CD4-positive, alpha-beta T cell treated with Interleukin-1 beta for 1 hour (primary cell): Measurements from ENCODE around the gene SLC16A8.
"Not testable (repeated sequence)": the region's sequence is repeated elsewhere in the genome, so short reads cannot be mapped to it uniquely, and the experiment has no call there.

ENCODE experiments used
- DNase-seq, 2 donors: peaks; one replicate each; pipeline ENCODE4 v3.0.0-alpha.2; 2020 to 2022

Gene SLC16A8

DNA sequence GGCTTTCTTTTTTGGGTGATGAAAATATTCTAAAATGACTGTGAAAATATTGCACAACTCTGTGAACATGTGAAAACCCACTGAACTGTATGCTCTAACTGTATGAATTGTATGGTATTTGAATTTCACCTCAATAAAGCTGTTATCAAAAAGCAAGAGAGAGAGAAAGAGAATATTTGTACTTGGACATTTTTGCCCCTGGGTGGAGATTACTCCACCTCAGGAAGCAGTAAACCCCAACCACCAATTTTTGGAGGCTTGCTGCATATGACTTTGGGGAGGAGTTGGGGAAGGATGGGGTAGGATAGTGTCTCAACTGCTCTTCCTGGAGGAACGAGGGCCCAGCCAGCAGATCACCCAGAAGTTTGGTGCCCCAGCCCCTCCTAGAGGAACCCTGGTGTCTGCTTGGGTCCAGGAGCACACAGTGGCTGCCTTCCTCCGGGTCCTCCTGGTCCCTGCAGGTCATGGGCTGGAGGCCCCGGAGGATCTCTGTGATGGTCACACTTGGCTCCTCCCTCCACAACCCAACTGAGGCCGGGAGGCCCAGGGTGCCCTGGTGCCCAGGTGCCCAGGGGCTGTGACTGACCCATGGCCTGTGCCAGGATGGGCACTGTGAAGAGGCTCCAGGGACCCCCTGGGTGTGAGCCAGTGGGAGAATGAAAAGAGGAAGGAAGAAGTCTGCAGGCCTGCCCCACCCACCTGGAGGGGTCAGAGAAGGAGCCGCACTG lies 42.1 kb downstream of the SLC16A8 start:
- no peak for DNase-seq

DNA sequence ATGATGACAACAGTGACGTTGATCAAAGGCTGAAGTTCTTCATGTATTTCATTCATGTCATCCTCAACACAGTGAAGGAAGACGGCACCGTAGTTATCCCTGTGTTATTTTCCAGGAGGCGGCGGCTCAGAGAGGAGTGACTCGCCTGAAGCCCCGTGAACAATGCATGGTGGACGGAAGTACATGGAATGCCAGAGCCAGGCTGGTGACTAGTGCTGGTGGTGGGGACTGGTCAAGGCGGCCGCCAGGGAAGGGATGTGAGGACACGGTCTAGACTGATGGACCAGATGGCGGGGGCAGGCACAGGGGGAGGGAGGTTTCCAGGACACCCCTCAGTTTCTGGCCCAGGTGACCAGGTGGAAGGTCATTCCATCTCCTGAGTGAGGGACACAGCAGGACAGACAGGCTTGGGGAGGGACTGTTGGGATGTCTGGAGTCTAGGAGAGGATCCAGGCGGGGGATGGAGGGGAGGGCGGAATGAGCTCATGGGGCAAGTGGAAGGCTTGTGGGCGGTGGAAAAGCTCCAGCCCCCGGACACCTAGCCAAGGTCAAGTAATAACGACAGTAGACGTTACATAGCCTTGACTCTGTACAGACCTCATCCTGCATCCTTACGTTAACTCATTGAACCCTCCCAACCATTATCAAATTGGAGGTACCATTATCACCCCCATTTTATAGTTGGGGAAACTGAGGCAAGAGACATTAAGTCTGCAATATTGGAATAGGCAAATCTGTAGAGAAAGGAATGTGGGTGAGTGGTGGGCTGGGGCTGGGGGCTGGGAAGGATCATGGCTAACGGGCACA lies 42.8 kb downstream of the SLC16A8 start:
- no peak for DNase-seq

DNA sequence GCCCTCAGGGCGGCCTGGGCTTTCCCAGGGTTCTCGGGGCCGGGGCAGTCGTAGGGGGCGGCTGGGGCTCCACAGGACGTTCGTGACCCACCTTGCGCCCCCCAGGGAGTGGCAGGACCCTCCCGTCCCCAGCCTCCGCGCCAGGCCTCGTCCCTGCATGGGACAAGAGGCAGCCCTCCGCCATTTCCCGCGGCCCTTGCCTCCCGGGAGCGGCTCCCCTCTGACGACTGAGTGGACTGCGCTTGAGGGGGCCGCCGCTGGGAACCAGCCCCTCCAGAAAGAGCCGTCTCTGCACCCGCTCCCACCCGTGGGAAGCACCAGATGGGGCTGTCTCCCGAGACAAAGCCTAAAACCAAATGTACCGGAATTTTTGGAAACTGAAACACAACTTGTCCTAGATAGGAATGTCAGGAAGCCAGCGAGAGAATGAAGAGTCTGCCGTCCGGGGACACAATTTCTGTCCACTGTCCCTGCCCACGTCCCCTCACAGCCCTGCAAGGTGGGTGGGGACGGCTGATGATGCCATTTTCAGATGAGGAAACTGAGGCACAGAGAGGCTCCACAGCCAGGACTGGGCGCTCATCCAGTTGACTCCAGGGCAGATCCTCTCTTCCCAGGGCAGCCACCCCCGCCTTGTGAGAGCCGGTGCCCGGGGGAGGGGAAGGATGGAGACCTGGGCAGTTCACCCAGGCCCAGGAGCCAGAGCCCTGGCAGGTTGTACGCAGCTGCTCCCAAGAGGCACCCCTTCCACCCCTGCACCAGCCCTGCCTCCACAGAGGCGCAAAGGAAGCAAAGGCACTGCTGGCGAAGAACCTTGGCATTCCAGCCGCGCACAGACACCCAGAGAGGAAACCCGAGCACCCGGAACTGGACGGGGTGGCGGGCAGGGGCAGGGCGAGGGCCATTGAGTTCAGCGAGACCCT lies 44.8 kb downstream of the SLC16A8 start:
- no peak for DNase-seq

DNA sequence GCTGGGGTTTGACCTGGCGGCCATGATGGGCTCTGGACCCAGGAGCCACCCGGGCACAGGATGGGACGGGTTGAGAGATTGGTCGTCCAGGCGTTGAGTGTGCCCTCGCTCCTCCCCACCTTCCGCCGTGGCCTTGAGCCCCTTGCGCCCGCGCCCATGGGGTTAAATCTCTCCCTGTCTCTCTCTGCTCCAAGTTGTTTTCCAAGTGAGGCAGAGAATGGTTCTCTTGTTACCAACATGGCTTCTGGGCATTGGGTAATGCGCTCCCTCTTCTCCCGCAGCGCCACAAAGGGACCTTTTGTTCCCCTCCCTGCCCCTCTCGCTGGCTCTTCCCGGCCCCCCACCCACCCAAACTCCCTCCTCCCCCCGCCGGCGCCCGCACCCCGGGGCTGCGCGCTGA lies 45.6 kb downstream of the SLC16A8 start:
- no peak for DNase-seq

DNA sequence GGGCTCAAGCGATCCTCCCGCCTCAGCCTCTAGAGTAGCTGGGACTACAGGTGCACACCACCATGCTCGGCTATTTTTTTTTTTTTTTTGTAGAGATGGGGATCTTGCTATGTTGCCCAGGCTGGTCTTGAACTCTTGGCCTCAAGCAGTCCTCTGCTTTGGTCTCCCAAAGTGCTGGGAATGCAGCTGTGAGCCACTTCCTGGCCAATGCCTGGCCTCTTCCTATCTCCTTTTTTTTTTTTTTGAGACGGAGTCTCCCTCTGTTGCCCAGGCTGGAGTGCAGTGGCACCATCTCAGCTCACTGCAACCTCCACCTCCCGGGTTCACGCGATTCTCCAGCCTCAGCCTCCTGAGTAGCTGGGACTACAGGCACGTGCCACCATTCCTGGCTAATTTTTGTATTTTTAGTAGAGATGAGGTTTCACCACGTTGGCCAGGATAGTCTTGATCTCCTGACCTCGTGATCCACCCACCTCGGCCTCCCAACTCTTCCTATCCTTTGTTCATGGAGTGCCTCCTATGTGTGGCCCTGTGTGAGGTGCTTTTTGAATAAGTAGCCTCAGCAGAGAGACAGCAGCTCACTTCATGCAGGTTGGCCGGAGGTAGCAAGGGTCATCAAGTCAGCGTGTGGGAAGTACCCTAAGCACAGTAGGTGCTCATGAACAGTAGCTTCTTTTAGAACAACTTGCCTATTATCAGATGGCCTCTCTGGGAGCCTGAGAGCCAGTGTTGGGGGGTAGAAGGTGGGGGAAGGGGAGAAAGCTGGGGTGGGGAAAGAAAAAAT lies 46.4 kb downstream of the SLC16A8 start:
- not testable (repeated sequence) for DNase-seq

DNA sequence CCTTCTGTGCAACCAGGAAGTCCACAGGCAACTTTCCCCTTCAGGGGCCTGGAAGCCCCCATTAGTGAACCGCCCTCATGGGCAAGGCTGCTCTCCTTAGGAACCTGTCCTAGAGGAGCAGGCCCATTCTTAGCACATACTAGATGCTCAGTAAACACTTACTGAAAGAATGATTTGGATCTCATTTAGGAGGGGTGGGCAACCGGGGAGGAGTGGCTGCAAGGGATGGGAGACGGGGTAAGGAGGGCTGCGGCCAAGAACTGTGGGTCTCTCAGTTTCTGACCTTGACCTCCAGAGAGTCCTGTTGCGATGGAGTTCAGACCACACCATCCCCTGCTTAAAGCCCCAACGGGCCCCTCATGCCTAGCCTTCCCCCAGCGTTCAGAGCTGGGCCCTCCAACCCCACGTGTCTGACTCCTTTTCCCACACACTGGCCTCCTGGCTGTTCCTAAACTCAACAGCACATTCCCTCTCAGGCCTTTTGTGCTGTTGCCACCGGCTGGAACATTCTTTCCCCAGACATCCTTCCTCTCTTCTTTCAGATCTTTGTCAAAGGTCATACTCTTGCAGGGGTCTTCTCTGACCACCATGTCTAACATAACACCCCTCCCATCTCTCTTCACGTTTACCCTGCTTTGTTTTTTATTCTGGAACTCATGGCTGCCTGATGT lies 47.5 kb downstream of the SLC16A8 start:
- no peak for DNase-seq

DNA sequence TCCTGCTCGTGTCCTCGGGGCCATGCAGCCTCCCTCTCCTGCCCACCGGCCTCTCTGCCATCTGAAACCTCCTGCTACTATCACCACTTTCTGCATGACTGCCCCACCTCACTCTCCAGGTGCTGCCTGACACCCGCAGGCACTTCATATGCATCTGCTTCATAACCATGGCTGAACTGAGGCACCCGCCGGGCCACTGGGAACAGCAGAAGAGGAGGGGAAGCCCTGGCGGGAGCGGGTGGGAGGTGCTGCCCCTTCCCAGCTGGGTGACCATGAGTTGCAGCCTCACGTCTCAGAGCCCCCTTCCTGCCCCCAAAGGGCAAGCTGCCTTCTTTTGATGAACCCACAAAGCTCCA lies 48.5 kb downstream of the SLC16A8 start:
- no peak for DNase-seq

DNA sequence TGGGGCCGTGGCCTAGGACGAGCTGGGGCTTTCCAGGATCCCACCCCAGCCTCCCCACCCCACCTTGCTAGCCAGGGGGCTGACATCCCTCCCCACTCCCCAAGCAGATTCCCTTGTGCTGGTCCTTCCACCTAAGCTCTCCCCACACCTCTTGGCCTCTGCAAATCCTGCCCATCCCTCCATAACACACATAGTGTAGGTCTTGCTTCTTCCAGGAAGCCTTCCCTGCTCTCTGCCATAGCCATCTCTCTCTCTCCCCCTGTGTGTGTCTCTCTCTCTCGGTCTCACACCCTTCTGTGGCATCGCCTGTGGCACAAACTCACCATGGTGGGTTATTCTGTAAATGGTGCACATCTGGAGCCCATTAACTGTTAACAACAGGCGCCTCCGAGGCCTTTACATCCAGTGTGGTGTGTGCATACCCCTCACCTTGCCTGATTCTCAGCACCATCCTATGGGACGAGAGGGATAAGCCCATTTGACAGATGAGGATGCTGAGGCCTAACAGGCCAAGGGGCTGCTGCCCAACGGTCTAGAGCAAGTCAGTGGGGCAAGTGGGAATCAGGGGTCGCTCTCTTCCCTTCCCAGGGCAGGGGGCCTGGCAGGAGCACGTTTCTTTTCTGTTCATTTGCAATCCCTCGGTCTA lies 49.0 kb downstream of the SLC16A8 start:
- no peak for DNase-seq

DNA sequence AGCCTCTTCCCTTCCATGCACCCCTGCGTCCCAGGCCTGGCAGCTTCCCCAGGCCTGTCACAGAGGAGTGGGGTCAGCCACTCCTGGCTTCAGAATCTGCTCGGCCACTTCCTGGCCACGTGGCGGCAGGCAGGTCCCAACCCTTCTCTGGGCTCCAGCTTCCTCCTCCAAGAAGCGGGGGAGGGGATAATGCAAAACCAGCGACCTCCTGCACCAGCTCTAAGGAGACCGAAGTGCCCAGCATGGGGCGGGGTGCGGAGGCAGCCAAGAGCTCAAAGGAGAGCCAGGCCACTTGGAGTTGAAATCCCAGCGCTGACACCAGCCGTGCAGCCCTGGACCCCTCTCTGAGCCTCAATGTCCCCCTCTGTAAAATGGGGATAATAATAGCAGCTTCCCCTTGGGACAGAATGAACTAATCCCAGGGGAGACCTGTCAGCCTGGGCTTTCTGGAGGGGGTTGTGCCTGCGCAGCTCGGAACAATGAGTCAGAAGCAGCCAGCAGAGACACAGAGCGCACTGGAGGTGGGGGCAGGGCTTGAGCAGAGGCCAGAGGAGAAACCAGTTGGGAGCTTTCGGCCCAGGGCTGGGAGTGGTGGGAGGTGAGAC lies 49.6 kb downstream of the SLC16A8 start:
- no peak for DNase-seq

DNA sequence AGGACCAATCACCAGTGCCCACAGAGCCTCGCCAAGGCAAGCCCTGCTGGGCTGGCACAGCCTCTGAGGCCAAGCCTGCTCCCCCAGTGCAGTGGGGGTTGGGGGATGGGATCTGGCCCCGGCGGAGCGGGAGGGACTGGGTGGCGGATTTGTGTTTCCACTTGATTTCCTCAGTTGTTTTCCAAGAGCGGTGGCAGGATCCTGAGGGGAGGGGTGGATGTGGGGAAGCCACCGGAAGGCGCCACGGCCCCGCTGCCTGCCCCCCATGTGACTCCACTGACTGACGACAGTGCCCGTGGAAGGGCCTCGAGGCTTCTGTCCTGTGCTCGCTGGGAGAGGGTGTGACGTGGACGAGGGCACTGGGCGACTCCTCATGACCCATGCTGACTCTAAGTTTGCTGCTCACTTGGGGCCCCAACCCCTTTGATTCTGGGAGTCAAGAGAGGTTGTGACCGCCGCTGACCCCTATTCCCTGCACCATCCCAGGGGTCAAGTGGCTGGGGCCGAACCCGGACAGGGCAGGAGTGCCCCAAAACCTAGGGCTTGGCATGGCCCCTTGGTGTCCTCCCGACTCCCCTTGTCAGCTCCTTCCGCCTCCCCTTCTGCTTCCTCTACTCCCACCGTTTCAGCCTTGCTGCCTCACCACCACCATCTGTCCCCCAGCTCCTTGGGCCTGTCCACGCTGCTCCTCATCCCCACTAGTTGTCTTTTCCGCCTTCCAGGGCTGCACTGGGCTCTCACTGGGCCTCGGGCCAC lies 50.3 kb downstream of the SLC16A8 start:
- DNase-seq: no peak

DNA sequence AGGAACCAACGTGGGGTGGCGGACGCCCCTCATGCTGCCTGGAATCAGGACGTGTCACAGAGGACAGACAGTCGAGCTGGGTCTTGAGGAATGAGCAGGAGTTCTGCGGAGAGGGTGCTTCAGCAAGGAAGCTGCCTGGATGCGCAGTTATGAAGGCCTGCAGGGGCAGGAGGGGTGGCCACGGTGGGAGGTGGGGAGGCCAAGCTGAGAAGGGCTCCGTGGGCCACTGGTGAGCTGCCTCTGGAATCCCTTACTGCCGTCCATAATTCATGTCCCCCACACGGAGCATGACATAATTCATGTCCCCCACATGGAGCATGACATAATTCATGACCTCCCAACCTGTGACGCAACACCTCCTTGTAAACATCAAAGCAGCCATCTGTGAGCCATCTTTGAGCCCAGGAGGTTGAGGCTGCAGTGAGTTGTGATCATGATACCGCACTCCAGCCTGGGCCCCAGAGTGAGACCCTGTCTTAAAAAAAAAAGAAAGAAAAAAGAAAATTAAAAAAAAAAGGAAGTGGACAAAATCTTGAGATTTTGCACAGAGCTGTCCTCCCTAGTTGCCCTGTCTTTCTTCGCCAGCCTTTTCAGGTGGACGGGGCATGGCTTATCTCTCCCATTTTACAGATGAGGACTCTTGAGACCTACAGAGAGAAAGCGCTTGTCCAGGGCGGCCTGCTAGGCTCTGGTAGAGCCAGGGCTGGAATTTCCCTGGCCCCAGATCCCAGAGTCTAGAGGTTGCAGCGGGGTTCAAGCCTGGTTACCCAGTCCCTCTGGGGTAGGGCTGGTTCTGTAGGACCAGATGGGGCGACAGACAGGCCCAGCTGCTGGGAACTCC lies 51.1 kb downstream of the SLC16A8 start:
- DNase-seq: no peak

DNA sequence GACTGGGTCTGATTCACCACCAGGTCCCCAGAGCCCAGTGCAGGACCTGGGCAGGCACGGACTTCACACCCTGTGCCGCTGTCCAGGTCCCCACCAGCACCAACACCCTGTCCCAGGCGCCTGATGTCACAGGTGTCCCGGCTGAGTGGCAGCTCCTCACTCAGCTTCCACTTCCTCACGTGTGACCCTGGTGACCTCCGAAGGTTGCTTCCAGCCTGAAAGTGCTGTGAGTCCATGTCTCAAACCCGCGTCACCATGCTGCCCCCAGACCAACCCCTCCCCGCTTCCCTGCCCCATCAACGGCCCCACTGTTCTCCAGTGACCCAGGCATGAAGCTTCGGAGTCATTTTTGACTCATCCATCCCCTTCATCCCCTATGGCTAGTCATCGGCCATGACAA lies 52.5 kb downstream of the SLC16A8 start:
- no peak for DNase-seq

DNA sequence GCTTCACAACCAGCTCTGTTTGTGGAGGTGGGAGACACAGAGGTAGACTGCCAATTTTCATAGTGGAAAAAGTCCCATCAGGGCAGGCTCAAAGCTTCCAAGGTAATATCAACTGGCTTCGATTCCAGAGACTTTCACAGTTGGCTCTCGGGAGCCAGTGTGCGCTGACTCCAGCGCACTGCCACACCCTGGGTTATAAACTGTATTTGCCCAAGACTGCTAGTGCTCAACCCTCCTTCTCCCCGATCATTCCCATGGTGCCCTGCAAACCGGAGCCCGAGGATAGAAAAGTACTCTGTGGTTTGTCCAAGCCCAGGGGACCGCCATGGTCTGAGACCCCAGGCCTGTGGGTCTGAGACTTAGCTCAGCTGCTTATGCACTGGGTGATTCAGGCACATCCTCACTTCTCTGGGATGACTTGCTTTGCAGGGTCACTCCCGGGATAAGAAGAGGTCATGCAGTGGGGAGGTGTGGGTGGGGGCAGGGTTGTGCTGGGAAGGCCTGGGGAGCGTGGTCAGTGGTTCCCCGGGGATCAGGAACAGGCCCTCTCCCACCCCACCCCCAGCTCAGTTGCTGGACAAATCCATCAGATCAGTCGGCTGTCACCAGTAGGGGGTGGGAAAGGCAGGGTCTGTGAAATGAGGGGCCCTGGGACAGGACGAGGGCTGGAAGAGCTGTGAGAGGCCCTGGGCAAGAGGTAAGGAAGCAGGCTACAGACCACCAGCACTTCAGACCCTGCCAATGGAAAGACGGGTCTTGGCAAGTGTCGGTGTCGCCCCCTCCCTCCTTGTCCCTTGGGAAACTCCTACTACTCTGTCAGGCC lies 53.5 kb downstream of the SLC16A8 start:
- DNase-seq: no peak

DNA sequence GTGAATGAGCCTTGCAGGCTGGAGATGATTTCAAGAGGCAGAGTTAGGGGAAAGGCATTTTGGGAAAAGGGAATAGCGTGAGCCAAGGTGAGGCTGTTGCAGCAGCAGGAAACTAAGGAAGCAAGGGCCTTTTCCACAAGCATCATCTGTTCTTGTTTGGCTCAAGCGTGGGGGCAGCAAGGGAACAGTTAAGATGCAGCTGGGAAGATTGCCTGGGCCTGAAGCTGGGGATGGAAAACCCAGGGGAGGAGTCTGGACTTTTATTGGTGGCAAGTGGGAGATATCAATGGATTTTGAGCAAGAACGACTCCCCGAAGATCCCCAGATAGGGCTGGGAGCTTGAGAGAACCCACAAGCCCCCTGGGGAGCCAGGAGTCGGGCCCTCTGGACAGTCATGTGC lies 54.1 kb downstream of the SLC16A8 start:
- no peak for DNase-seq

DNA sequence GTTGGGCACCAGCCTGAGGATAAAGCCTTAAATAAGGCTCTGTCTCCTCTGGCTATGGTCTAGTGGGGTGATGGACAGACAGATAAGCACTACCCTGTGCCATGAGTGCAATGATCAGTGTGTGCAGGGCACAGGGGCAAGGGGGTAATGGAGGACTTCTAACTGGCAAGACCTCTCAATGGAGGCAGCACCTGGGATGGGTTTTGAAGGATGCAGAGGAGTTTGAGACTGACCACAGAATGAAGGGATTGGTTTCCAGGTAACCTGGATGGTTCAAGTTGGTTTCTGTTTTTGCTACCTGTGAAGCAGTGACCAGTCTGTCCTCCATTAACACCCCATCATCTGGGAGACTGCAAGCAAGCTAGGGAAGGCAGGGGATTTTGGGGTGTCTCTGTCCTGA lies 54.6 kb downstream of the SLC16A8 start:
- no peak for DNase-seq

DNA sequence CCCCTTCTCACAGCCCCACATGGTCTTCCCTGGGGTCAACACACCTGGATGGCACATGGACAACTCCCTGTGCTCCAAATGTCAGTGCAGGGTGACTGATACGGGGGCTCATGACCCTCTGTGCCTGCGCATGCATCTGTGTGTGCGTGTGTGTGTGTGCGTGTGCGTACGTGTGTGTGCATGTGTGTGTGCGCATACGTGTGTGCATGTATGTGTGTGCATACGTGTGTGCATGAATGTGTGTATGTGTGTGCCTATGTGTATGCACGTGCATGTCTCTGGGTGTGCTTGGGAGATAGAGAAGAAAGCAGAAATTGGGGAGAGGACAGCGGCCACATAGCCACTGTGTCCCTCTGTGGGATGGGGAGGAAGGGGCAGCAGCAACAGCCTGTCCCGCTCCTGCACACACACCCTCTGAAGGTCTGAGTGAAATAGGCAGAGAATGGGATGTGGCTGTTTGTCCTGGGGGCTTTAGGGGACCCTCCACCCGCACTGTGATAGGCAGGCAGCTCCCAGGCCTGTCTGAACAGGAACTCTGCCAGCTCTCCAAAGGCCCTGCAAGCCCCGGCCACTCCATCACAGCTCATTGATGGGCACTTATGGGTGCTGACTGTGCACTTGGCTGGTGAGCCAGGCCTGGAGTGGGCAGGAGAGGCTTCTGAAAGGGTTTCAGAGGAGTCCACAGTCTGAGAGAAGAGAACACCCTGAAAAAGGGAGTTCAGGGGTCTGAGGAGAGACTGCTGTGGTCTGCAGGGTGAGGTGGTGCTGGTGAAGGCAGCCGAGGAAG lies 55.4 kb downstream of the SLC16A8 start:
- no peak for DNase-seq
